Esophagus muscularis mucosa (tissue), 4 donors: ENCODE data around the gene FAM131B. TPM values are rescaled to one million over a fixed set of nuclear protein-coding genes. Genes with fewer than 3 reads are reported as not detected.

ENCODE experiments used
- DNase-seq: peaks from one replicate; pipeline ENCODE4 v3.0.0-alpha.2; 2017; ENCODE audit errors: extremely low spot score
- H3K27ac ChIP-seq, 4 donors: fragments of 200-600 bp; sonication (generic); replicated peaks in 1 of 4; 1 replicate in 3 of 4; 2 replicates in 1 of 4; pipeline ENCODE4 v1.5.1; 2016 to 2019; ENCODE audit warnings: mild to moderate bottlenecking in 1 of 4
- H3K27me3 ChIP-seq, 4 donors: fragments of 200-600 bp; sonication (generic); one replicate each; pipeline versions ENCODE4 v1.5.1 to v1.6.0; 2016 to 2019
- H3K36me3 ChIP-seq, 4 donors: fragments of 200-600 bp; sonication (generic); one replicate each; pipeline ENCODE4 v1.5.1; 2016 to 2019
- H3K4me1 ChIP-seq, 4 donors: fragments of 200-600 bp; sonication (generic); one replicate each; pipeline ENCODE4 v1.5.1; 2016 to 2019
- H3K4me3 ChIP-seq, 4 donors: fragments of 200-600 bp; sonication (generic); 1 replicate in 2 of 4; 2 replicates in 2 of 4; pipeline ENCODE4 v1.5.1; 2016 to 2019; ENCODE audit warnings: mild to moderate bottlenecking in 4 of 4, moderate library complexity in 1 of 4
- H3K9me3 ChIP-seq, 4 donors: fragments of 200-600 bp; sonication (generic); 1 replicate in 3 of 4; 2 replicates in 1 of 4; pipeline ENCODE4 v1.5.1; 2016 to 2019
- EP300 ChIP-seq: sonication (generic); formaldehyde crosslinking; IDR thresholded peaks from one replicate; pipeline ENCODE4 v1.6.1; 2017; ENCODE audit warnings: antibody characterized with exemption
- POLR2A ChIP-seq: fragments of 450-650 bp; IDR thresholded peaks from one replicate; pipeline ENCODE4 v1.6.1; 2017; ENCODE audit warnings: antibody characterized with exemption, moderate library complexity, mild to moderate bottlenecking, low read depth
- POLR2AphosphoS5 ChIP-seq, 2 donors: sonication (generic); formaldehyde crosslinking; IDR thresholded peaks; one replicate each; pipeline ENCODE4 v1.6.1; 2017; ENCODE audit warnings: antibody characterized with exemption in 2 of 2
- WGBS: methylation state at CpG from one replicate; pipeline ENCODE4 v1.1.5; 2018; 5-methylcytosine and 5-hydroxymethylcytosine counted together
- intact Hi-C: fragments of 100-400 bp; cut with DNase I; formaldehyde crosslinking; loops from one replicate; pipeline ENCODE4 v1.15.1; 2023
- total RNA-seq, 4 donors: library from RNA; depleted of rRNA; stranded (reverse); fragments of >200 nt; gene quantifications; one replicate each; pipeline versions ENCODE4 v1.1.0 to v1.2.1, GENCODE V29; 2016
- TF ChIP-seq, protein P1 (sequence below), 3 experiments: fragments of 200-600 bp in 2 of 3; fragments of 450-650 bp in 1 of 3; sonication (generic) in 2 of 3; IDR thresholded peaks; one replicate each; pipeline ENCODE4 v1.5.1; 2017 to 2019; ENCODE audit warnings: antibody characterized with exemption in 3 of 3, mild to moderate bottlenecking in 2 of 3, moderate library complexity in 1 of 3

FAM131B gene
- total RNA-seq, 4 donors from 2014 or later = 0.42 to 2.0 (median 1.3) TPM

DNA sequence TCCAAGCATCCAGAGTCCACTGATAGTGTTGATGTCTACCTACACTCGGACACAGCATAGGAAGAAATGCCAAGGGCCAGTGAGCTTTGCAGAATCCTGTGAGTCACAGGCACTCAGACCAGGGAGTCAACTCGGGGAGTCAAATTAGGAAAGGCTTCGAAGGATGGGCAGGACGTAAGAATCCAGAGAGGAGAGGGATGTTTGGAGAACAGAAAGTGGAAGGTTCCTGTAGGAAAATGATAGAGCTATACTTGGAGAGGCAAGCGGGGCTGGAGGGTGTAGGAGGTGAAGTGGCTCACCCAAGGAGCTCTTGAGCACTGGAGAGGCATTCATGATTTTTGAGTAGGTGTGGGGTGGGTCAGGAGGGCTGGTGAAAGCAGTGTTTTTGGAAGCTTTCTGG lies 21.6 kb upstream of the FAM131B start:
- Histone ChIP-seq H3K4me3 (peak overlapping the region; percentile 74 to 99 (median 98)), H3K4me1 (peaks cover 69 to 83% (median 81%) of the 10 kb centered on the region in 4 donors), H3K27ac (peak overlapping the region; percentile 100), H3K9me3 (no peaks in the 10 kb centered on the region), H3K36me3 (peaks cover 14 to 48% (median 35%) of the 10 kb centered on the region in 4 donors), H3K27me3 (no peaks in the 10 kb centered on the region)
- 15% methylated on average over 5 of the region's 5 CpGs for WGBS
- TF ChIP-seq POLR2AphosphoS5 (IDR thresholded peaks at IDR 0.05) (peak in 1 of 2 donors; percentile 70), POLR2A (no peak)
- no peak for DNase-seq
- intact Hi-C loops = no loop called here

GRCh38 chr7:143383642-143383957 lies 21.1 kb upstream of the FAM131B start:
- intact Hi-C loops = no loop called here
- Histone ChIP-seq H3K4me3 (peak overlapping the region; percentile 74 to 99 (median 98)), H3K27me3 (no peaks in the 10 kb centered on the region), H3K36me3 (peaks cover 8 to 43% (median 30%) of the 10 kb centered on the region in 4 donors), H3K27ac (peak overlapping the region; percentile 100), H3K4me1 (peaks cover 70 to 83% (median 81%) of the 10 kb centered on the region in 4 donors), H3K9me3 (no peaks in the 10 kb centered on the region)
- DNase-seq = no peak
- no peak for TF ChIP-seq EP300
- TF ChIP-seq POLR2AphosphoS5 (IDR thresholded peaks at IDR 0.05) = peak in 1 of 2 donors; percentile 8
- no CpG with 5 or more reads among the region's 1 CpG for WGBS

- no peak for DNase-seq
- Histone ChIP-seq H3K27me3 (no peaks in the 10 kb centered on the region), H3K4me1 (peaks cover 67 to 83% (median 81%) of the 10 kb centered on the region in 4 donors), H3K9me3 (no peaks in the 10 kb centered on the region), H3K36me3 (peaks cover 2 to 37% (median 24%) of the 10 kb centered on the region in 4 donors), H3K4me3 (peak overlapping the region; percentile 74 to 99 (median 98)), H3K27ac (peak overlapping the region; percentile 100)
- 46% methylated on average over 12 of the region's 15 CpGs for WGBS
- intact Hi-C loops = no loop called here
- TF ChIP-seq EP300 (no peak), POLR2AphosphoS5 (IDR thresholded peaks at IDR 0.05) (no peak), POLR2A (no peak)
- TF ChIP-seq, protein P1, sequence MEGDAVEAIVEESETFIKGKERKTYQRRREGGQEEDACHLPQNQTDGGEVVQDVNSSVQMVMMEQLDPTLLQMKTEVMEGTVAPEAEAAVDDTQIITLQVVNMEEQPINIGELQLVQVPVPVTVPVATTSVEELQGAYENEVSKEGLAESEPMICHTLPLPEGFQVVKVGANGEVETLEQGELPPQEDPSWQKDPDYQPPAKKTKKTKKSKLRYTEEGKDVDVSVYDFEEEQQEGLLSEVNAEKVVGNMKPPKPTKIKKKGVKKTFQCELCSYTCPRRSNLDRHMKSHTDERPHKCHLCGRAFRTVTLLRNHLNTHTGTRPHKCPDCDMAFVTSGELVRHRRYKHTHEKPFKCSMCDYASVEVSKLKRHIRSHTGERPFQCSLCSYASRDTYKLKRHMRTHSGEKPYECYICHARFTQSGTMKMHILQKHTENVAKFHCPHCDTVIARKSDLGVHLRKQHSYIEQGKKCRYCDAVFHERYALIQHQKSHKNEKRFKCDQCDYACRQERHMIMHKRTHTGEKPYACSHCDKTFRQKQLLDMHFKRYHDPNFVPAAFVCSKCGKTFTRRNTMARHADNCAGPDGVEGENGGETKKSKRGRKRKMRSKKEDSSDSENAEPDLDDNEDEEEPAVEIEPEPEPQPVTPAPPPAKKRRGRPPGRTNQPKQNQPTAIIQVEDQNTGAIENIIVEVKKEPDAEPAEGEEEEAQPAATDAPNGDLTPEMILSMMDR (IDR thresholded peaks at IDR 0.05) = no peak
Measured at GRCh38 chr7:143382791-143383641, 20.5 kb upstream of the FAM131B start.

GRCh38 chr7:143382126-143382790 lies 19.7 kb upstream of the FAM131B start:
- H3K4me1 ChIP-seq = peaks cover 61 to 80% (median 78%) of the 10 kb centered on the region in 4 donors
- H3K36me3 ChIP-seq = peaks cover 0 to 30% (median 16%) of the 10 kb centered on the region in 4 donors
- WGBS = 10% methylated on average over 8 of the region's 21 CpGs
- intact Hi-C loops = no loop called here
- TF ChIP-seq POLR2A (no peak), EP300 (no peak), POLR2AphosphoS5 (IDR thresholded peaks at IDR 0.05) (no peak)
- TF ChIP-seq, protein P1 (IDR thresholded peaks at IDR 0.05) = no peak
- no peak for DNase-seq
- peak overlapping the region; percentile 100 for H3K27ac ChIP-seq
- H3K27me3 ChIP-seq = no peaks in the 10 kb centered on the region
- peak overlapping the region; percentile 74 to 99 (median 98) for H3K4me3 ChIP-seq
- H3K9me3 ChIP-seq = no peaks in the 10 kb centered on the region

DNA sequence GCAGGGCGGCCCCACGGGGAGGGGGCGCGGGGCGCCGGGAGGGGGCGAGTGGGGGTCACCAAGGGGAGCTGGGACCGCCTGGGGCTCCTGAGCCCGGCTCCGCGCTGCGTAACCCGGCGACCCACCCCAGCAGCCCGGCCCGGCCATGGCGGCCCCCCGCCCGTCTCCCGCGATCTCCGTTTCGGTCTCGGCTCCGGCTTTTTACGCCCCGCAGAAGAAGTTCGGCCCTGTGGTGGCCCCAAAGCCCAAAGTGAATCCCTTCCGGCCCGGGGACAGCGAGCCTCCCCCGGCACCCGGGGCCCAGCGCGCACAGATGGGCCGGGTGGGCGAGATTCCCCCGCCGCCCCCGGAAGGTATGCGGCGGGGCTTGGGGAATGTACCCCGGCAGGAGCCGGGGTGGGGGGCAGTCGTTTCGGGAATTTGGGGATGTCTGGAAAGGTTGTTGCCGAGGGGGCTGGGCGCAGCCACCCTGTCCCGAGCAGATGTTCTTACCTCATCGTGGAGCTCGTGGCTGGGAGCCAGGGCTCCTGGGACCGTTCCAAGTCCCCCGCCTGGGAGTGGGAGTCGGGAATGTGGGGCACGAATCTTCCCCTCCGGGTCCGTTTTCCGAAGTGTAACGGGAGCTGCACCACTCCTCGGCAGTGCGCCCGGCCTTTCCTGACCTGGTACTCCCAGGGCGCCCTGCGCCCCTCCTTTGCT lies 19.1 kb upstream of the FAM131B start:
- TF ChIP-seq POLR2AphosphoS5 (IDR thresholded peaks at IDR 0.05) = peak; percentile 46 to 53
- TF ChIP-seq, protein P1 (IDR thresholded peaks at IDR 0.05) = no peak
- no peaks in the 10 kb centered on the region for H3K9me3 ChIP-seq
- peaks cover 0 to 24% (median 12%) of the 10 kb centered on the region in 4 donors for H3K36me3 ChIP-seq
- intact Hi-C loops = no loop called here
- no peaks in the 10 kb centered on the region for H3K27me3 ChIP-seq
- peaks cover 55 to 78% (median 72%) of the 10 kb centered on the region in 4 donors for H3K4me1 ChIP-seq
- H3K27ac ChIP-seq = peak overlapping the region; percentile 100
- no peak for DNase-seq
- 1% methylated on average over 39 of the region's 64 CpGs for WGBS
- peak overlapping the region; percentile 74 to 99 (median 98) for H3K4me3 ChIP-seq
